K562 treated with DMSO at 1 percent for 48 hours (cell line): ENCODE measurements around the gene XPNPEP2. TPM values are rescaled to one million over a fixed set of nuclear protein-coding genes. Genes with fewer than 3 reads are reported as not detected.

Source experiments
- total RNA-seq: library from RNA; unstranded; fragments of 300-600 nt; gene quantifications from 2 replicates; pipeline ENCODE4 v1.2.3, GENCODE V29; 2022; ENCODE audit warnings: low replicate concordance; ENCODE audit errors: extremely low read depth

Gene XPNPEP2, protein sequence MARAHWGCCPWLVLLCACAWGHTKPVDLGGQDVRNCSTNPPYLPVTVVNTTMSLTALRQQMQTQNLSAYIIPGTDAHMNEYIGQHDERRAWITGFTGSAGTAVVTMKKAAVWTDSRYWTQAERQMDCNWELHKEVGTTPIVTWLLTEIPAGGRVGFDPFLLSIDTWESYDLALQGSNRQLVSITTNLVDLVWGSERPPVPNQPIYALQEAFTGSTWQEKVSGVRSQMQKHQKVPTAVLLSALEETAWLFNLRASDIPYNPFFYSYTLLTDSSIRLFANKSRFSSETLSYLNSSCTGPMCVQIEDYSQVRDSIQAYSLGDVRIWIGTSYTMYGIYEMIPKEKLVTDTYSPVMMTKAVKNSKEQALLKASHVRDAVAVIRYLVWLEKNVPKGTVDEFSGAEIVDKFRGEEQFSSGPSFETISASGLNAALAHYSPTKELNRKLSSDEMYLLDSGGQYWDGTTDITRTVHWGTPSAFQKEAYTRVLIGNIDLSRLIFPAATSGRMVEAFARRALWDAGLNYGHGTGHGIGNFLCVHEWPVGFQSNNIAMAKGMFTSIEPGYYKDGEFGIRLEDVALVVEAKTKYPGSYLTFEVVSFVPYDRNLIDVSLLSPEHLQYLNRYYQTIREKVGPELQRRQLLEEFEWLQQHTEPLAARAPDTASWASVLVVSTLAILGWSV
- not detected in 2 replicates for total RNA-seq

DNA sequence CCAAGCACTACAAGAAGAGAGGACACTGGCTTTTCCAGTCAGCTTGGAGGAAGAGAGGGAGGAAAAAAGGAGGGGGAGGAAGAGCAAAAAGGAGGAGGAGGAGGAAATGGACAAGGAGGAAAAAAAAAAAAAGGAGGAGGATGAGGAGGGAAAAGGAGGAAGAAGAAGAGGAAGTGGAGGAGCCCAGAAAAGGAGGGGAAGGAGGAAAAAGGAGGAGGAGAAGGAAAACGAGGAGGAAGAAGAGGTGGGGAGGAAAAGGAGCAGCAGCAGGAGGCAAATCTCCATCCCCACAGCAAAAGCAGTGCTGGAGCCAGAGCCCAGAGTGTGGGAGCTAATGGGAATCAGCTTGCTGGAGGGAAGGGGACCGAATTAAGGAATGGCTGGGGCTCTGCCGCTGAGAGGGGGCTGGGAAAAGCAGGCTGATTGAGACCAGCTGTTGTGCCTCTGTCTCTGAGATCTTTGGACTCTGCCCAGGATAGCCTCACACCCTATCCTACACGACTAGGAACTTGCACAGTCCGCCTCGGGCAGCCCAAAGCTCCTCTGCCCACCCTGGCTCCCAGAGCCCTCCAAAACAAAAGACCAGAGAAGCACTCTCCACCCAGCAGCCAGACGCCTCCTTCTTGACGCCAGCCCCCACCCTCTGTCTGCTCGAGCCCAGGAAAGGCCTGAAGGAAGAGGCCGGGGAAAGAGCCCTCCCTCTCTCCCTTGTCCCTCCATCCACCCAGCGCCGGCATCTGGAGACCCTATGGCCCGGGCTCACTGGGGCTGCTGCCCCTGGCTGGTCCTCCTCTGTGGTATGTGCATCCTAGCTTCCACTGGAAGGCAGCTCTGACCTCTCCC lies at the start of gene XPNPEP2:
Gene XPNPEP2, plus strand, starts transcription at position 514 of the 843 bp plus-strand sequence. Its CDS starts 235 bp downstream, at position 749.

DNA sequence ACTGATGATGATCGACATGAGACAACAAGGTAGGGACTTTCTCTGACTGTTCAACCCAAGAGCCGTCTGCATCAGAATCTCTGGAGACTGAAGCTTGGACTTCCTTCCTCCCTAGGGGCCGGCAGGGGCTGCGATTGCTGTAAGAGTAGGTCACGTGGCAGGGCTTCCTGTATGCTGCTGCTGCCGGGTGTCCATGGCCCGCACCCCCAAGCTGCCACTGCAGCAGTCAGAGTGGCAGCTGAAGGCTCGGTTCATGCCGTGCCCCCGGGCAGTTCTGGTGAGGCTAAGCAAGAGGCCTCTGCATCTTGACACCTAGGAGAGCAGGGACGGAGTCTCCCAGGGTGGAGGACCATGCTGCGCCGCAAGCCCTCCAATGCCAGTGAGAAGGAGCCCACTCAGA lies 41.0 kb downstream of the XPNPEP2 start, which contains the start of gene SASH3:
Gene SASH3, plus strand, starts transcription at position 203 of the 400 bp plus-strand sequence. Its CDS starts 149 bp downstream, at position 352.

Other genes with a start within 250 kb of the XPNPEP2 start
- not detected in 2 replicates for gene SMARCA1, start 215.5 kb upstream of the XPNPEP2 start, total RNA-seq
- gene OCRL, start 198.7 kb upstream of the XPNPEP2 start, total RNA-seq = not detected in 2 replicates
- gene APLN, start 84.0 kb upstream of the XPNPEP2 start, total RNA-seq = not detected in 2 replicates
- gene SASH3, start 41.0 kb downstream of the XPNPEP2 start, total RNA-seq = not detected in 2 replicates
- gene ZDHHC9, start 104.9 kb downstream of the XPNPEP2 start, total RNA-seq = not detected in 2 replicates
- not detected in 2 replicates for gene UTP14A, start 167.2 kb downstream of the XPNPEP2 start, total RNA-seq
- gene BCORL1, start 243.7 kb downstream of the XPNPEP2 start, total RNA-seq = not detected in 2 replicates